CD8-positive, alpha-beta memory T cell (primary cell): ENCODE measurements around the gene ZIC1. TPM values are rescaled to one million over a fixed set of nuclear protein-coding genes. Genes with fewer than 3 reads are reported as not detected.

Experiments used
- CTCF ChIA-PET: fragments of 350-600 bp; sonication (Branson Sonifier 250); formaldehyde crosslinking; loops from one replicate; lab custom pipeline; 2021; ENCODE audit warnings: antibody characterized with exemption; lab: Charles Lee
- POLR2A ChIA-PET: fragments of 350-600 bp; sonication (Branson Sonifier 250); formaldehyde crosslinking; loops from one replicate; lab custom pipeline; 2021; ENCODE audit warnings: antibody characterized with exemption; lab: Charles Lee
- DNase-seq, 5 donors: peaks; one replicate each; pipeline versions ENCODE4 v3.0.0 to v3.0.0-alpha.2; 2020 to 2022; ENCODE audit warnings: mixed read lengths in 1 of 5
- H3K27ac ChIP-seq: one replicate; pipeline ENCODE4 v1.7.0; 2013; ENCODE audit warnings: low read depth, mild to moderate bottlenecking, low read length, moderate library complexity
- H3K27me3 ChIP-seq: 2 replicates; pipeline ENCODE4 v1.7.0; 2013; ENCODE audit warnings: low read length, mild to moderate bottlenecking; ENCODE audit not compliant: insufficient read depth, poor library complexity, severe bottlenecking
- H3K36me3 ChIP-seq: 2 replicates; pipeline ENCODE4 v1.7.0; 2013; ENCODE audit warnings: mild to moderate bottlenecking, low read length, moderate library complexity; ENCODE audit not compliant: insufficient read depth
- H3K4me1 ChIP-seq: 2 replicates; pipeline ENCODE4 v1.7.0; 2013; ENCODE audit warnings: mild to moderate bottlenecking, low read length, moderate library complexity; ENCODE audit not compliant: insufficient read depth
- H3K4me3 ChIP-seq: 2 replicates; pipeline ENCODE4 v1.7.0; 2013; ENCODE audit warnings: mild to moderate bottlenecking, low read length
- H3K9me3 ChIP-seq: 2 replicates; pipeline ENCODE4 v1.7.0; 2013; ENCODE audit warnings: mild to moderate bottlenecking, low read length
- H3K27ac Mint-ChIP-seq, 8 donors: one replicate each; pipeline ENCODE4 v1.8.0; 2020 to 2021; ENCODE audit warnings: mixed read lengths in 8 of 8, mild to moderate bottlenecking in 6 of 8, inconsistent platforms in 3 of 8, moderate library complexity in 3 of 8
- H3K27me3 Mint-ChIP-seq, 2 donors: one replicate each; pipeline ENCODE4 v1.8.0; 2020 to 2021; ENCODE audit warnings: mixed read lengths in 2 of 2, mild to moderate bottlenecking in 1 of 2, moderate library complexity in 1 of 2
- H3K36me3 Mint-ChIP-seq, 3 donors: one replicate each; pipeline ENCODE4 v1.8.0; 2020 to 2021; ENCODE audit warnings: mixed read lengths in 3 of 3, inconsistent platforms in 1 of 3, mild to moderate bottlenecking in 1 of 3
- H3K4me1 Mint-ChIP-seq, 3 donors: one replicate each; pipeline ENCODE4 v1.8.0; 2020 to 2021; ENCODE audit warnings: mixed read lengths in 3 of 3, inconsistent platforms in 1 of 3, mild to moderate bottlenecking in 1 of 3
- H3K4me3 Mint-ChIP-seq, 7 donors: one replicate each; pipeline ENCODE4 v1.8.0; 2020 to 2021; ENCODE audit warnings: mixed read lengths in 7 of 7, mild to moderate bottlenecking in 6 of 7, moderate library complexity in 4 of 7, inconsistent platforms in 2 of 7
- H3K9me3 Mint-ChIP-seq, 5 donors: one replicate each; pipeline ENCODE4 v1.8.0; 2020 to 2022; ENCODE audit warnings: mixed read lengths in 5 of 5, mild to moderate bottlenecking in 3 of 5, moderate library complexity in 2 of 5, inconsistent platforms in 1 of 5
- polyA plus RNA-seq: library from polyadenylated mRNA; unstranded; fragments of 300-500 nt; fragmentation: Illumina TruSeq; gene quantifications from one replicate; pipeline ENCODE4 v1.2.3, GENCODE V29; 2021
- total RNA-seq, 2 experiments: library from RNA; stranded (reverse); gene quantifications; one replicate each; pipeline ENCODE4 v1.2.3, GENCODE V29; 2021

ZIC1 gene
- total and polyA plus RNA-seq, 3 experiments from 2014 or later = not detected

DNA sequence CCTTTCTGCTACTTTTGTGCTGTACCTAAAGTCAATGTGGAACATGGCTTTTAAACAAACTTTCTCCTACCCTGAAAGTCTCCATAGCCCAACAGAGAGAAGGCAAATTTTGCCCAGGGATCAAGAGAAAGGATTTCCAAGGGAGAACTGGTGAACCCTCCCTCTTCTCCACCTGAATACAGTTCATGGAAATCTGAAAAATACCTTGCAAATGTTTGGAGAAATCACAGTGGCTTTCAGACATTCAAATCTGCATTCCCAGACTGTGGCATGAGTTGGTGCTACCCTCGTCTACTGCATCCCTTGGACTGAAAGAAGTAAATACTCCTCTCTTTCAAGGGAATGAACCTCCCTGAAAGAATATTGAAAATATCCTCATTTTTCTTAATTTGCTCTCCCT, 41.5 kb upstream of the ZIC1 start:
- DNase-seq = no peak
- peaks cover 2 to 24% (median 23%) of the 10 kb centered on the region in 5 donors for H3K9me3 Mint-ChIP-seq
- H3K4me1 Mint-ChIP-seq = no peaks in the 10 kb centered on the region
- Histone ChIP-seq H3K27ac (no peak overlapping the region), H3K9me3 (no peaks in the 10 kb centered on the region), H3K36me3 (no peaks in the 10 kb centered on the region), H3K4me1 (no peaks in the 10 kb centered on the region), H3K27me3 (peaks cover 28% of the 10 kb centered on the region), H3K4me3 (no peak overlapping the region)
- H3K27ac Mint-ChIP-seq = no peak overlapping the region
- CTCF ChIA-PET = no interaction called here
- peaks cover 0 to 3% (median 0%) of the 10 kb centered on the region in 3 donors for H3K36me3 Mint-ChIP-seq
- POLR2A ChIA-PET = no interaction called here
- peaks cover 42 to 57% of the 10 kb centered on the region in 2 donors for H3K27me3 Mint-ChIP-seq
- no peak overlapping the region for H3K4me3 Mint-ChIP-seq

DNA sequence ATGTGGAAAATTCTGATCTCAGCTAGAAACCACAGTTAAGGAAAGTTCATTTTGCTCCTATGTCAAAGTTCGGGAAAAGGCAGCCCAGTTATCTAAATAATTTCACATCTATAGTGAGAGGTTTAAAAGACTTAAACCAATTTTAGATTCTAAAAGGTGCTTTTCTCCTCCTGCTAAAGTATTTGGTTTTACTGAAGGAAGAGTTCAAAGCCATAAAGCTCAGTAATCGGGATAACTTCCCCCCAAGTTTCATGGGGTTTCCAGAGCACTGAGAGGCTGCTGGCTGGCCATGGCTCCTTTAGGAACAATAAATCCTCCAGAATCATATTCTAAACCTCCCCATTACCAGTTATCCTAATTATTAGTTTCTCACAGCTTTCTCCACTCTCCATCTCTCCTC, 41.0 kb upstream of the ZIC1 start:
- H3K27me3 Mint-ChIP-seq = peaks cover 46 to 62% of the 10 kb centered on the region in 2 donors
- no peaks in the 10 kb centered on the region for H3K4me1 Mint-ChIP-seq
- Histone ChIP-seq H3K4me3 (no peak overlapping the region), H3K27ac (no peak overlapping the region), H3K9me3 (no peaks in the 10 kb centered on the region), H3K27me3 (peaks cover 28% of the 10 kb centered on the region), H3K36me3 (no peaks in the 10 kb centered on the region), H3K4me1 (no peaks in the 10 kb centered on the region)
- no peak overlapping the region for H3K4me3 Mint-ChIP-seq
- no peak for DNase-seq
- peaks cover 0 to 3% (median 0%) of the 10 kb centered on the region in 3 donors for H3K36me3 Mint-ChIP-seq
- POLR2A ChIA-PET = no interaction called here
- H3K27ac Mint-ChIP-seq = no peak overlapping the region
- CTCF ChIA-PET = no interaction called here
- peaks cover 2 to 27% (median 24%) of the 10 kb centered on the region in 5 donors for H3K9me3 Mint-ChIP-seq

DNA sequence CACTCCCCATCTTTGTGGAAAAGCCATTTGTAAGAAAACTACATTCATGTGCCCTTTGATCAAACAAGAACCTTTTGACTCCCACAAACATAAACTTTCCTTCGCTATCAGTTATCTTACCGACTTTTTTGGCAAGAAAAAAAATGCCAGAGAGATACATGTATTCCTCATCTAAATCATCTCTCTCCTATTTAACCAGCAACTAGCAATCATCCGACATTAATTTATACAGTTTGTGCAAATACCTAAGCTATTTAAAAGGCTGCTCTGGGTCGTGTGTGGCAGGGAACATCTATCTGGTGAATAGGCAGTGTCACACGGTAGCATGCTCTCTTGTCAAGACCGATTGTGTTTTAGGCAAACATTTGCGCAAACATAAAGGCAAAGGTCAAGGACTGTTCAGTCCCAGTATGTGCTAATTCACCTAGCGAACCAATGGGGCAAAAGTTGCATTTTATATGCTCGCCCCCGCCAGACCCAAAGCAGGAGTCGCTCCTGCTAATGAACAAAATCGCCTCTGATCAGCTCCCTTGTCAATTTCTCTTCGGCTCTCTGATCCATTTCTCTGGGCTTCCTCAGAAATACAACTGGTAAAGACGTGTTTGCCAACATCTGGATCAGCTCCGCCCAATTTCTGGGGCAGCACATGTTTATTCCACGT, 40.5 kb upstream of the ZIC1 start:
- POLR2A ChIA-PET = no interaction called here
- DNase-seq = no peak
- Mint-ChIP-seq H3K27ac (no peak overlapping the region), H3K9me3 (peaks cover 2 to 30% (median 24%) of the 10 kb centered on the region in 5 donors), H3K4me3 (no peak overlapping the region), H3K27me3 (peaks cover 49 to 68% of the 10 kb centered on the region in 2 donors), H3K36me3 (no peaks in the 10 kb centered on the region), H3K4me1 (no peaks in the 10 kb centered on the region)
- Histone ChIP-seq H3K4me1 (no peaks in the 10 kb centered on the region), H3K4me3 (no peak overlapping the region), H3K27ac (no peak overlapping the region), H3K27me3 (peaks cover 28% of the 10 kb centered on the region), H3K9me3 (no peaks in the 10 kb centered on the region), H3K36me3 (no peaks in the 10 kb centered on the region)
- CTCF ChIA-PET = no interaction called here

GRCh38 chr3:147369231-147369630, 39.9 kb upstream of the ZIC1 start:
- Mint-ChIP-seq H3K4me3 (no peak overlapping the region), H3K4me1 (no peaks in the 10 kb centered on the region), H3K27ac (no peak overlapping the region), H3K27me3 (peaks cover 49 to 73% of the 10 kb centered on the region in 2 donors), H3K9me3 (peaks cover 2 to 30% (median 28%) of the 10 kb centered on the region in 5 donors), H3K36me3 (no peaks in the 10 kb centered on the region)
- DNase-seq = no peak
- ChIA-PET CTCF (no interaction called here), POLR2A (no interaction called here)
- Histone ChIP-seq H3K4me3 (no peak overlapping the region), H3K27me3 (peaks cover 28% of the 10 kb centered on the region), H3K27ac (no peak overlapping the region), H3K4me1 (no peaks in the 10 kb centered on the region), H3K36me3 (no peaks in the 10 kb centered on the region), H3K9me3 (no peaks in the 10 kb centered on the region)

GRCh38 chr3:147369661-147370123, 39.5 kb upstream of the ZIC1 start:
- Mint-ChIP-seq H3K4me3 (no peak overlapping the region), H3K9me3 (peaks cover 2 to 33% (median 29%) of the 10 kb centered on the region in 5 donors), H3K36me3 (no peaks in the 10 kb centered on the region), H3K27me3 (peaks cover 49 to 73% of the 10 kb centered on the region in 2 donors), H3K4me1 (no peaks in the 10 kb centered on the region), H3K27ac (no peak overlapping the region)
- Histone ChIP-seq H3K36me3 (no peaks in the 10 kb centered on the region), H3K4me1 (no peaks in the 10 kb centered on the region), H3K27ac (no peak overlapping the region), H3K4me3 (no peak overlapping the region), H3K27me3 (peaks cover 28% of the 10 kb centered on the region), H3K9me3 (no peaks in the 10 kb centered on the region)
- ChIA-PET CTCF (no interaction called here), POLR2A (no interaction called here)
- DNase-seq = no peak

GRCh38 chr3:147370349-147370748, 38.8 kb upstream of the ZIC1 start:
- no peaks in the 10 kb centered on the region for H3K9me3 ChIP-seq
- H3K27me3 ChIP-seq = peaks cover 28% of the 10 kb centered on the region
- no peak overlapping the region for H3K27ac Mint-ChIP-seq
- H3K4me3 Mint-ChIP-seq = no peak overlapping the region
- no peak for DNase-seq
- H3K4me1 ChIP-seq = no peaks in the 10 kb centered on the region
- no peaks in the 10 kb centered on the region for H3K36me3 ChIP-seq
- H3K36me3 Mint-ChIP-seq = no peaks in the 10 kb centered on the region
- H3K9me3 Mint-ChIP-seq = peaks cover 2 to 33% (median 29%) of the 10 kb centered on the region in 5 donors
- no peaks in the 10 kb centered on the region for H3K4me1 Mint-ChIP-seq
- H3K27ac ChIP-seq = no peak overlapping the region
- peaks cover 45 to 78% of the 10 kb centered on the region in 2 donors for H3K27me3 Mint-ChIP-seq
- H3K4me3 ChIP-seq = no peak overlapping the region
- CTCF ChIA-PET = no interaction called here
- POLR2A ChIA-PET = interaction anchor here (0.6 kb wide), 2 partner anchors 10 to 72 kb away, joined by 4 read pairs; no protein-coding TSS in a partner anchor

DNA sequence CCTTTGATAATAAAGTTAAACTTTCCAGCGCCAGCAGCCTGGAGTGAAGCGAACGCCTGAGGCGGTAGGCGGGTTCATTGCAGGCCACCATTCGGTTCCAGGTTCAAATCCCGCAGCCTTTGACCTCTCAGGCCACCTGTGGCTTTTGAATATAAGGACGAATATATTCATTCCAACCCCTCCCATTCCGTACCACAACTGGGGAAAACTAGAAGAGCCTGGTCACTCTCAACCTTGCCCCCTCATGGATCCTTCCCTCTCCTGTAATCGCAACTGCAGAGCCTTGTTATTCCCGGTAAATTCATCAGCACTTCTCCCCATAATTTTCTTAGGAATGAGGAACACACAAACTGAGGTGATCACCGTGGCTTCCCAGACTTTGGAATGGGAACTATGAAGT, 38.0 kb upstream of the ZIC1 start:
- Histone ChIP-seq H3K4me1 (no peaks in the 10 kb centered on the region), H3K27ac (no peak overlapping the region), H3K27me3 (peaks cover 28% of the 10 kb centered on the region), H3K9me3 (no peaks in the 10 kb centered on the region), H3K4me3 (no peak overlapping the region), H3K36me3 (no peaks in the 10 kb centered on the region)
- peaks cover 39 to 78% of the 10 kb centered on the region in 2 donors for H3K27me3 Mint-ChIP-seq
- no peak overlapping the region for H3K4me3 Mint-ChIP-seq
- ChIA-PET CTCF (no interaction called here), POLR2A (interaction anchor here (0.6 kb wide), 1 partner anchor 71 kb away, joined by 4 read pairs; no protein-coding TSS in a partner anchor)
- H3K27ac Mint-ChIP-seq = peak overlapping the region in 1 of 8 donors; percentile 17
- H3K9me3 Mint-ChIP-seq = peaks cover 2 to 33% (median 29%) of the 10 kb centered on the region in 5 donors
- DNase-seq = no peak
- no peaks in the 10 kb centered on the region for H3K4me1 Mint-ChIP-seq
- no peaks in the 10 kb centered on the region for H3K36me3 Mint-ChIP-seq

GRCh38 chr3:147371771-147372340, 37.3 kb upstream of the ZIC1 start:
- Mint-ChIP-seq H3K27me3 (peaks cover 39 to 80% of the 10 kb centered on the region in 2 donors), H3K4me1 (no peaks in the 10 kb centered on the region), H3K4me3 (no peak overlapping the region), H3K9me3 (peaks cover 0 to 33% (median 29%) of the 10 kb centered on the region in 5 donors), H3K27ac (no peak overlapping the region), H3K36me3 (no peaks in the 10 kb centered on the region)
- Histone ChIP-seq H3K36me3 (no peaks in the 10 kb centered on the region), H3K27ac (no peak overlapping the region), H3K4me3 (no peak overlapping the region), H3K9me3 (no peaks in the 10 kb centered on the region), H3K4me1 (no peaks in the 10 kb centered on the region), H3K27me3 (peaks cover 28% of the 10 kb centered on the region)
- DNase-seq = no peak
- CTCF ChIA-PET = no interaction called here
- POLR2A ChIA-PET = no interaction called here
